GM18519 (cell line): ENCODE data around the gene ZNF565.
"Not testable (repeated sequence)": the region's sequence is repeated elsewhere in the genome, so short reads cannot be mapped to it uniquely, and the experiment has no call there.

Source experiments
- ATAC-seq: cut with Tn5 transposase; IDR thresholded peaks from one replicate; pipeline ENCODE4 v1.9.1; 2021; ENCODE audit warnings: mild to moderate bottlenecking, moderate library complexity; ENCODE audit not compliant: unreplicated experiment, low FRiP score

ZNF565 gene

GRCh38 chr19:36214386-36215275, at the start of gene ZNF565, which contains the start of gene ZNF146:
Gene ZNF565, minus strand, starts transcription at chr19:36214665. Its CDS starts 12,680 bp downstream, at chr19:36201985.
Gene ZNF146, plus strand, starts transcription at chr19:36215106. Its CDS starts 21,335 bp downstream, at chr19:36236441.
- peak; percentile 78 for ATAC-seq

- ATAC-seq, result no peak
These were observed 44.7 kb upstream of the ZNF565 start for GRCh38 chr19:36259211-36259610.

- no peak for ATAC-seq
These were observed 43.8 kb upstream of the ZNF565 start for GRCh38 chr19:36258028-36258875.

GRCh38 chr19:36257520-36257876, 43.0 kb upstream of the ZNF565 start:
- ATAC-seq, result no peak

GRCh38 chr19:36256853-36257519, 42.5 kb upstream of the ZNF565 start:
- ATAC-seq, result no peak

GRCh38 chr19:36256064-36256463, 41.6 kb upstream of the ZNF565 start:
- ATAC-seq, result no peak

- no peak for ATAC-seq
These were observed 40.9 kb upstream of the ZNF565 start for GRCh38 chr19:36255316-36255715.

- ATAC-seq, result no peak
These were observed 40.4 kb upstream of the ZNF565 start for GRCh38 chr19:36254848-36255247.

- no peak for ATAC-seq
These were observed 37.6 kb upstream of the ZNF565 start for GRCh38 chr19:36252047-36252446.

- ATAC-seq, result no peak
These were observed 31.6 kb upstream of the ZNF565 start for GRCh38 chr19:36246006-36246481.

GRCh38 chr19:36245210-36246005, 30.9 kb upstream of the ZNF565 start:
- no peak for ATAC-seq

- ATAC-seq, result no peak
These were observed 29.6 kb upstream of the ZNF565 start for GRCh38 chr19:36244066-36244465.

- ATAC-seq, result no peak
These were observed 22.5 kb upstream of the ZNF565 start for GRCh38 chr19:36236946-36237310.

- ATAC-seq, result no peak
These were observed 22.0 kb upstream of the ZNF565 start for GRCh38 chr19:36236304-36236945.

GRCh38 chr19:36233626-36234025, 19.2 kb upstream of the ZNF565 start:
- not testable (repeated sequence) for ATAC-seq

- ATAC-seq, result no peak
These were observed 10.9 kb upstream of the ZNF565 start for GRCh38 chr19:36225219-36225892.

GRCh38 chr19:36222503-36222902, 8.0 kb upstream of the ZNF565 start:
- ATAC-seq, result no peak

- no peak for ATAC-seq
These were observed 7.0 kb upstream of the ZNF565 start for GRCh38 chr19:36221474-36221873.
